ENCODE measurements around the gene SRPK1. TPM values are rescaled to one million over a fixed set of nuclear protein-coding genes. Genes with fewer than 3 reads are reported as not detected.

Gene SRPK1
- total RNA-seq, 4 donors from 2014 or later, result 14.3 to 76.3 (median 29.4) TPM

- H3K36me3 ChIP-seq, result no peaks in the 10 kb centered on the region
- intact Hi-C loops (cut with DNase I; ENCODE audit: low total_unique reads), result no loop called here
- DNase-seq, result no peak
- no peak overlapping the region for H3K4me3 ChIP-seq
- TF ChIP-seq POLR2A (IDR thresholded peaks at IDR 0.05) (no peak), CTCF (IDR thresholded peaks at IDR 0.05) (no peak)
- H3K4me1 ChIP-seq, result no peaks in the 10 kb centered on the region
- no peaks in the 10 kb centered on the region for H3K9me3 ChIP-seq
- no peak overlapping the region for H3K27ac ChIP-seq
- no peaks in the 10 kb centered on the region for H3K27me3 ChIP-seq
Observed at GRCh38 chr6:35833536-35833935, 87.4 kb downstream of the SRPK1 start.

GRCh38 chr6:35831257-35832007 is 89.5 kb downstream of the SRPK1 start:
- no peaks in the 10 kb centered on the region for H3K36me3 ChIP-seq
- H3K27me3 ChIP-seq, result no peaks in the 10 kb centered on the region
- no peaks in the 10 kb centered on the region for H3K9me3 ChIP-seq
- no peak for TF ChIP-seq CTCF (IDR thresholded peaks at IDR 0.05)
- no peak for TF ChIP-seq POLR2A (IDR thresholded peaks at IDR 0.05)
- no peaks in the 10 kb centered on the region for H3K4me1 ChIP-seq
- H3K27ac ChIP-seq, result no peak overlapping the region
- H3K4me3 ChIP-seq, result no peak overlapping the region
- no peak for DNase-seq
- intact Hi-C loops (cut with DNase I; ENCODE audit: low total_unique reads), result no loop called here

GRCh38 chr6:35829306-35829705 is 91.6 kb downstream of the SRPK1 start:
- no peaks in the 10 kb centered on the region for H3K36me3 ChIP-seq
- H3K4me1 ChIP-seq, result no peaks in the 10 kb centered on the region
- no peak for DNase-seq
- no peak overlapping the region for H3K4me3 ChIP-seq
- no peaks in the 10 kb centered on the region for H3K9me3 ChIP-seq
- no peak overlapping the region for H3K27ac ChIP-seq
- H3K27me3 ChIP-seq, result no peaks in the 10 kb centered on the region
- intact Hi-C loops (cut with DNase I; ENCODE audit: low total_unique reads), result no loop called here
- TF ChIP-seq POLR2A (IDR thresholded peaks at IDR 0.05) (no peak), CTCF (IDR thresholded peaks at IDR 0.05) (no peak)

GRCh38 chr6:35824552-35825192 is 96.2 kb downstream of the SRPK1 start:
- intact Hi-C loops (cut with DNase I; ENCODE audit: low total_unique reads), result no loop called here
- H3K27ac ChIP-seq, result no peak overlapping the region
- no peaks in the 10 kb centered on the region for H3K27me3 ChIP-seq
- H3K36me3 ChIP-seq, result no peaks in the 10 kb centered on the region
- DNase-seq, result no peak
- H3K4me1 ChIP-seq, result no peaks in the 10 kb centered on the region
- TF ChIP-seq POLR2A (IDR thresholded peaks at IDR 0.05), result no peak
- TF ChIP-seq CTCF (IDR thresholded peaks at IDR 0.05), result no peak
- H3K4me3 ChIP-seq, result no peak overlapping the region
- no peaks in the 10 kb centered on the region for H3K9me3 ChIP-seq

- Histone ChIP-seq H3K36me3 (no peaks in the 10 kb centered on the region), H3K4me3 (no peak overlapping the region), H3K4me1 (no peaks in the 10 kb centered on the region), H3K9me3 (no peaks in the 10 kb centered on the region), H3K27me3 (no peaks in the 10 kb centered on the region), H3K27ac (no peak overlapping the region)
- intact Hi-C loops (cut with DNase I; ENCODE audit: low total_unique reads), result no loop called here
- no peak for TF ChIP-seq POLR2A (IDR thresholded peaks at IDR 0.05)
- no peak for TF ChIP-seq CTCF (IDR thresholded peaks at IDR 0.05)
- DNase-seq, result no peak
Observed at GRCh38 chr6:35823601-35824000, 97.3 kb downstream of the SRPK1 start.

All from uterus (tissue), 4 donors.